ENCODE results near the gene KIF17. TPM values are rescaled to one million over a fixed set of nuclear protein-coding genes. Genes with fewer than 3 reads are reported as not detected.

Gene KIF17
- total and polyA plus RNA-seq, 2 of the 4 experiments (the other 2 are of a cell fraction) = 4.5 to 5.7 TPM

DNA sequence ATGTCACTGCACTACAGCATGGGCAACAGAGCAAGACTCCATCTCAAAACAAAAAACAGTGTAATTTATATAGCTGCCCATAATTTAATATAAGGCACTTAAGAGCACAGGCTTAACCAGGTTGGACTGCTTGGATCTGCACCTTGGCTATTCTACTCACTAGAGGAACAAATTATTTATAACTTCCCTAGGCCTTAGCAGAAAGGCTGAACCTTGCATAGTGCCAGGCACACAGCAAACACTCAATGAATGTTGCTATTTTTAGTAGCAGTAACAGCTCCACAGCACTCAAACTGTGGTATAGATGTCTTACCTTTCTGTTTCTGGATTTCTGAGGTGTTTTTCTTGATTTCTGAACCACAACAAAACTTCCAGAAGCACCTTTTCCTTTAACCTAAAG, 49.5 kb upstream of the KIF17 start:
- Histone ChIP-seq H3K4me2 (ENCODE audit: low read depth, low read length) (no peak overlapping the region), H3K4me1 (ENCODE audit: control insufficient read depth, insufficient read depth, low read length) (no peaks in the 10 kb centered on the region), H2AK9ac (replicated peaks; ENCODE audit: low read depth, low read length, poor library complexity) (no peak overlapping the region), H2AFZ (replicated peaks; ENCODE audit: low read length, poor library complexity) (no peak overlapping the region), H3K9ac (ENCODE audit: low read depth, low read length) (no peak overlapping the region), H3K23ac (ENCODE audit: low read depth, low read length) (no peak overlapping the region), H4K5ac (ENCODE audit: low read depth, low read length) (no peak overlapping the region), H2BK5ac (ENCODE audit: low read depth, low read length, poor library complexity, severe bottlenecking) (no peak overlapping the region), H4K8ac (ENCODE audit: low read depth in 2 of 2, low read length in 2 of 2) (no peak overlapping the region), H3K27ac (ENCODE audit: insufficient read depth, low read length) (no peak overlapping the region), H3K27me3 (ENCODE audit: control insufficient read depth, insufficient read depth, low read length) (no peaks in the 10 kb centered on the region), H4K91ac (ENCODE audit: insufficient read depth, low read depth, low read length) (no peak overlapping the region), H2AK5ac (ENCODE audit: low read depth, low read length) (no peak overlapping the region), H3K9me3 (ENCODE audit: control insufficient read depth, insufficient read depth, low read length) (no peaks in the 10 kb centered on the region), H3K14ac (replicated peaks; ENCODE audit: low read depth, low read length) (no peak overlapping the region), H3K4ac (ENCODE audit: low read depth, low read length) (no peak overlapping the region), H3K9me1 (ENCODE audit: insufficient read depth, low read length) (no peaks in the 10 kb centered on the region; the same call in 1 of the 2 replicates), H2BK15ac (ENCODE audit: low read depth, low read length) (no peak overlapping the region), H3K4me3 (ENCODE audit: insufficient read depth, low read depth, low read length) (no peak overlapping the region), H2BK120ac (ENCODE audit: low read depth, low read length) (no peak overlapping the region), H3K36me3 (ENCODE audit: control insufficient read depth, insufficient read depth, low read length) (peaks cover 65% of the 10 kb centered on the region), H2BK20ac (ENCODE audit: low read depth, low read length) (no peak overlapping the region), H3K79me1 (ENCODE audit: low read depth in 1 of 2, low read length in 2 of 2) (peaks cover 32 to 44% of the 10 kb centered on the region in 2 experiments), H4K20me1 (ENCODE audit: insufficient read depth, low read length) (peaks cover 10% of the 10 kb centered on the region; the same call in 1 of the 2 replicates), H3K56ac (ENCODE audit: extremely low read depth, insufficient read depth, low read length) (no peak overlapping the region), H3K18ac (ENCODE audit: low read depth, low read length) (no peak overlapping the region)
- CTCF ChIA-PET = no interaction called here
- DNase-seq (no peak), ATAC-seq (ENCODE audit: low read depth) (no peak)
- intact Hi-C loops (cut with micrococcal nuclease) (no loop called here), in situ Hi-C loops (cut with MboI; ENCODE audit: low sequenced_read_pairs) (no loop called here), dilution Hi-C loops (cut with HindIII; ENCODE audit: low sequenced_read_pairs, unreplicated experiment) (no loop called here)
- no peak for TF ChIP-seq BHLHE40 (IDR thresholded peaks at IDR 0.05; ENCODE audit: low read depth, low read length)
- TF ChIP-seq FOS (IDR thresholded peaks at IDR 0.05; ENCODE audit: low read depth, low read length) = no peak
- no peak for TF ChIP-seq NFE2L2 (IDR thresholded peaks at IDR 0.05; ENCODE audit: low read depth, low read length)
- no peak for TF ChIP-seq POLR2A (IDR thresholded peaks at IDR 0.05; ENCODE audit: low read depth, low read length)
- TF ChIP-seq CEBPB (IDR thresholded peaks at IDR 0.05; ENCODE audit: low read depth, low read length) = no peak
- no peak for TF ChIP-seq MAZ (IDR thresholded peaks at IDR 0.05; ENCODE audit: borderline replicate concordance, low read depth, low read length)
- no peak for TF ChIP-seq SMC3 (IDR thresholded peaks at IDR 0.05; ENCODE audit: low read depth, low read length)
- TF ChIP-seq, protein P1, sequence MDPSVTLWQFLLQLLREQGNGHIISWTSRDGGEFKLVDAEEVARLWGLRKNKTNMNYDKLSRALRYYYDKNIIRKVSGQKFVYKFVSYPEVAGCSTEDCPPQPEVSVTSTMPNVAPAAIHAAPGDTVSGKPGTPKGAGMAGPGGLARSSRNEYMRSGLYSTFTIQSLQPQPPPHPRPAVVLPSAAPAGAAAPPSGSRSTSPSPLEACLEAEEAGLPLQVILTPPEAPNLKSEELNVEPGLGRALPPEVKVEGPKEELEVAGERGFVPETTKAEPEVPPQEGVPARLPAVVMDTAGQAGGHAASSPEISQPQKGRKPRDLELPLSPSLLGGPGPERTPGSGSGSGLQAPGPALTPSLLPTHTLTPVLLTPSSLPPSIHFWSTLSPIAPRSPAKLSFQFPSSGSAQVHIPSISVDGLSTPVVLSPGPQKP (IDR thresholded peaks at IDR 0.05; ENCODE audit: borderline replicate concordance, low read depth, low read length) = no peak
- TF ChIP-seq MAFK (IDR thresholded peaks at IDR 0.05; ENCODE audit: low read depth, low read length) = no peak
- TF ChIP-seq RFX5 (IDR thresholded peaks at IDR 0.05; ENCODE audit: low read depth, low read length) = no peak
- TF ChIP-seq RCOR1 (IDR thresholded peaks at IDR 0.05; ENCODE audit: insufficient replicate concordance, low read length) = no peak
- TF ChIP-seq RAD21 (IDR thresholded peaks at IDR 0.05; ENCODE audit: low read length) = no peak
- no peak for TF ChIP-seq MXI1 (IDR thresholded peaks at IDR 0.05; ENCODE audit: borderline replicate concordance, low read depth, low read length)
- no peak for TF ChIP-seq CHD1 (IDR thresholded peaks at IDR 0.05; ENCODE audit: low read depth, low read length)
- TF ChIP-seq, protein P2, sequence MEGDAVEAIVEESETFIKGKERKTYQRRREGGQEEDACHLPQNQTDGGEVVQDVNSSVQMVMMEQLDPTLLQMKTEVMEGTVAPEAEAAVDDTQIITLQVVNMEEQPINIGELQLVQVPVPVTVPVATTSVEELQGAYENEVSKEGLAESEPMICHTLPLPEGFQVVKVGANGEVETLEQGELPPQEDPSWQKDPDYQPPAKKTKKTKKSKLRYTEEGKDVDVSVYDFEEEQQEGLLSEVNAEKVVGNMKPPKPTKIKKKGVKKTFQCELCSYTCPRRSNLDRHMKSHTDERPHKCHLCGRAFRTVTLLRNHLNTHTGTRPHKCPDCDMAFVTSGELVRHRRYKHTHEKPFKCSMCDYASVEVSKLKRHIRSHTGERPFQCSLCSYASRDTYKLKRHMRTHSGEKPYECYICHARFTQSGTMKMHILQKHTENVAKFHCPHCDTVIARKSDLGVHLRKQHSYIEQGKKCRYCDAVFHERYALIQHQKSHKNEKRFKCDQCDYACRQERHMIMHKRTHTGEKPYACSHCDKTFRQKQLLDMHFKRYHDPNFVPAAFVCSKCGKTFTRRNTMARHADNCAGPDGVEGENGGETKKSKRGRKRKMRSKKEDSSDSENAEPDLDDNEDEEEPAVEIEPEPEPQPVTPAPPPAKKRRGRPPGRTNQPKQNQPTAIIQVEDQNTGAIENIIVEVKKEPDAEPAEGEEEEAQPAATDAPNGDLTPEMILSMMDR (conservative IDR thresholded peaks at IDR 0.05; ENCODE audit: low read depth, low read length) = no peak
- BruUV-seq (replicated peaks) = no TSS peak
- POLR2A ChIA-PET (ENCODE audit: unreplicated experiment) = no interaction called here

All from IMR-90 (cell line).